Nephron progenitor cell (in vitro differentiated cells): ENCODE results near the gene LINS1.

Source experiments
- DNase-seq: peaks from one replicate; pipeline ENCODE4 v3.0.0; 2021
- H3K27ac Mint-ChIP-seq: 2 replicates; pipeline ENCODE4 v1.8.0; 2021; ENCODE audit warnings: mild to moderate bottlenecking, moderate library complexity, mixed read lengths
- H3K27me3 Mint-ChIP-seq: 2 replicates; pipeline ENCODE4 v1.8.0; 2021; ENCODE audit warnings: mild to moderate bottlenecking, low read depth, mixed read lengths; ENCODE audit not compliant: poor library complexity
- H3K36me3 Mint-ChIP-seq: 2 replicates; pipeline ENCODE4 v1.8.0; 2021; ENCODE audit warnings: low read depth, mixed read lengths
- H3K4me1 Mint-ChIP-seq: 2 replicates; pipeline ENCODE4 v1.8.0; 2021; ENCODE audit warnings: mixed read lengths
- H3K4me3 Mint-ChIP-seq: 2 replicates; pipeline ENCODE4 v1.8.0; 2021; ENCODE audit warnings: mild to moderate bottlenecking, moderate library complexity, mixed read lengths
- H3K9me3 Mint-ChIP-seq: 2 replicates; pipeline ENCODE4 v1.8.0; 2021; ENCODE audit warnings: mild to moderate bottlenecking, moderate library complexity, mixed read lengths
- TF ChIP-seq, protein P1 (sequence below): fragments of 200-600 bp; sonication (generic); IDR thresholded peaks from 2 replicates; pipeline ENCODE4 v1.5.0; 2021; ENCODE audit warnings: antibody characterized with exemption

The LINS1 gene, protein sequence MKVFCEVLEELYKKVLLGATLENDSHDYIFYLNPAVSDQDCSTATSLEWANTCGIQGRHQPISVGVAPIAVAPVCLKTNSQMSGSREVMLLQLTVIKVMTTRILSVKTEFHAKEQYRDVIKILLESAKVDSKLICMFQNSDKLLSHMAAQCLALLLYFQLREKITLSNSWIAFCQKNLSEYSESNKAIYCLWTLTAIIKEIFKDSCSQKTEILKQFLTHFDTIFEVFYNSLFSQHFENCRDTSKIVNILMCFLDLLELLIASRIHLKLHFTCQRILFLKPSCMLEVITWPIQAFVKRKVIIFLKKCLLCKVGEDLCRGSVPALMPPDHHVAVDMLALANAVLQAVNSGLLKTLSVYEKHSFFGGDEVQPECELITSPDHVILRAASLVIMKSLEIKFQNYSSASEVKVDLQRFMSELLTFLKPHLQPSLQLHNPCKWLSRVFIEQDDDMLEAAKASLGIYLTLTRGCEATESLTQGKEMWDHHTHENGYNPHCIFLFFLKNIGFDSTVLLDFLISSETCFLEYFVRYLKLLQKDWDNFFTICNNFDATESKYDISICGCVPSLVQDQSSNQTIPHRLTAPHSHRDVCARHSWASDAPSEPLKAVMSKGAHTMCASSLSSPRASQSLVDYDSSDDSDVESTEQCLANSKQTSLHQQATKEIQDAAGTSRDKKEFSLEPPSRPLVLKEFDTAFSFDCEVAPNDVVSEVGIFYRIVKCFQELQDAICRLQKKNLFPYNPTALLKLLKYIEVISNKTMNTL

DNA sequence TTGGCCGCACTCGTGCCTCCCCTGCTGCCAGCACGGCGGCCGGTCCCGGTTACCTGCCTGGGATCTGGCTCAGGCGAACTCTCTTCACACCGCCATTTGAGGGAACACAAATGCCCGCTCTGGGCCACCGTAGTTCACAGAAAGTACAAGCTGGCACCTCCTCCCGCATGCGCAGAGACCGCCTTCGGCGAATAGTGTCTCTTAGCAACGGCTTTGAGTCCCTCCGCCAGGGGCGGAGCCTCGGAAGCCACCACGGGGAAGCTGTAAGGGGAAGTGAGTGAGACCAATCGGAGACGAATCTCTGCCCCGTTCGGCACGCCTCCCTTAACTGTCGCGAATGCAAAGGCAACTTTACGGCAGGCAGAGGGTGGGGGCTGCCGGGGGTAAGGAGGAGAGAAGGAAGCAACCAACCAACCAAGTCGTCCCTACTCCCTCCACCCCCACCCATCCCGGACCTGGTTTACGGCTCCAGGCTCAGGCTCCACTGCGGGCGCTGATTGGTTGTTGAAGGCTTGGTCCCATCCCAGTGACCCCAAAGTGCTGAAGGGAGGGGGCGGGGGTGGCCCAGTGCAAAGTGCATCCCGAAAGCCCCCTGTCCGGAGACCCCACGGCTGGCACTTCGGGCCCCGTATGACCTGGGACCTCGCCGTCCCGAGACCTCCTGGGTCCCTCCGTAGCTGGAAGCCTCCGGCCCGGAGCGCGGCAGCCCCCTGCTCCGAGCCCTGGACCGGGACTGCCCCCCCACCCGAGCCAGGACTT lies at the start of gene LINS1, which contains the start of gene ASB7:
LINS1 (minus strand) TSS at position 121 of the 759 bp plus-strand sequence. CDS start 21,342 bp downstream, outside the sequence.
ASB7 (plus strand) TSS at position 526 of the 759 bp plus-strand sequence. CDS start 9,628 bp downstream, outside the sequence.
- no peaks in the 10 kb centered on the region for H3K27me3 Mint-ChIP-seq
- DNase-seq, result peak; percentile 99
- no peak within 1 kb of the TSS for H3K4me3 Mint-ChIP-seq
- H3K27ac Mint-ChIP-seq, result peak within 1 kb of the TSS; percentile 97
- TF ChIP-seq, protein P1, sequence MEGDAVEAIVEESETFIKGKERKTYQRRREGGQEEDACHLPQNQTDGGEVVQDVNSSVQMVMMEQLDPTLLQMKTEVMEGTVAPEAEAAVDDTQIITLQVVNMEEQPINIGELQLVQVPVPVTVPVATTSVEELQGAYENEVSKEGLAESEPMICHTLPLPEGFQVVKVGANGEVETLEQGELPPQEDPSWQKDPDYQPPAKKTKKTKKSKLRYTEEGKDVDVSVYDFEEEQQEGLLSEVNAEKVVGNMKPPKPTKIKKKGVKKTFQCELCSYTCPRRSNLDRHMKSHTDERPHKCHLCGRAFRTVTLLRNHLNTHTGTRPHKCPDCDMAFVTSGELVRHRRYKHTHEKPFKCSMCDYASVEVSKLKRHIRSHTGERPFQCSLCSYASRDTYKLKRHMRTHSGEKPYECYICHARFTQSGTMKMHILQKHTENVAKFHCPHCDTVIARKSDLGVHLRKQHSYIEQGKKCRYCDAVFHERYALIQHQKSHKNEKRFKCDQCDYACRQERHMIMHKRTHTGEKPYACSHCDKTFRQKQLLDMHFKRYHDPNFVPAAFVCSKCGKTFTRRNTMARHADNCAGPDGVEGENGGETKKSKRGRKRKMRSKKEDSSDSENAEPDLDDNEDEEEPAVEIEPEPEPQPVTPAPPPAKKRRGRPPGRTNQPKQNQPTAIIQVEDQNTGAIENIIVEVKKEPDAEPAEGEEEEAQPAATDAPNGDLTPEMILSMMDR, result no peak
- H3K36me3 Mint-ChIP-seq, result peaks cover 21% of the 10 kb centered on the region
- no peaks in the 10 kb centered on the region for H3K9me3 Mint-ChIP-seq
- H3K4me1 Mint-ChIP-seq, result peaks cover 28% of the 10 kb centered on the region

DNA sequence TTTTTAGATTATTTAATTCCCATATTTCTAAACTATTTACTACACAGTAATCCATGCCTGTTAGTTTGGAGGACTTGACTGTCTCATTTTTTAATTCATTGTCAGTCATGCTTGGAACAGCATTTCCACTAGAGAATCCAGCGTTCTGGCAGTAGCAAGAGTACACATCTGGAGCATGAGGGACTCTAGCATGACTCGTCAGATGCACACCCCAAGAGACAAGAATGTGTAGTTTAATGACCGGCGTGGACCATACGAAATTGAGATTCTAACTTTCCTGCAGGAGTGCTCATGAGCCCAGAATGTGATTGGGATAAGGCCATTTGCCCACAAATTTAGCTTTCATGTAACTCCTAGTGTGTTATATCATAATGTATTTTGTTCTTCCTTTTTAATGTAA lies 49.3 kb upstream of the LINS1 start:
- TF ChIP-seq, protein P1, result no peak
- H3K9me3 Mint-ChIP-seq, result no peaks in the 10 kb centered on the region
- H3K4me3 Mint-ChIP-seq, result no peak overlapping the region
- H3K27me3 Mint-ChIP-seq, result no peaks in the 10 kb centered on the region
- peaks cover 4% of the 10 kb centered on the region for H3K36me3 Mint-ChIP-seq
- no peak for DNase-seq
- no peak overlapping the region for H3K27ac Mint-ChIP-seq
- H3K4me1 Mint-ChIP-seq, result no peaks in the 10 kb centered on the region

DNA sequence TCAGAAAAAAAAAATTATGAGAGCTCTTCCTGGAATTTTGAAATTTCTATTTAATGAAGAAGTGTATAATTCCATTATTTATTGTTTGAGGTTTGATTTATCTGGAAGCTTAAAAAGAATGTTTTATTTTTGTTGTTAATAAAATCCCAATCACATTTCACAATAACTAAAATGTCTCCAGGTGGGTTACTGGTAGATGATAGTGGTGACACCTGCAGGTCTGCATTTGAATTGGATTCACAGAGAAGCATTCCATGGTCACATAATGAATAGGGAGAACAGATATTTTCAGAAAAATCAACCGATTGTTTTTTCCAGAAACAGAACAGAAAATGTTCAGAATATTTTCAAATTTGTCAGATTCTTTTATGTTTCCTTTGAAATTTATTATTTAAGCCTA lies 48.7 kb upstream of the LINS1 start:
- TF ChIP-seq, protein P1, result no peak
- Mint-ChIP-seq H3K9me3 (no peaks in the 10 kb centered on the region), H3K27me3 (no peaks in the 10 kb centered on the region), H3K4me3 (no peak overlapping the region), H3K27ac (no peak overlapping the region), H3K4me1 (no peaks in the 10 kb centered on the region), H3K36me3 (peaks cover 4% of the 10 kb centered on the region)
- no peak for DNase-seq

DNA sequence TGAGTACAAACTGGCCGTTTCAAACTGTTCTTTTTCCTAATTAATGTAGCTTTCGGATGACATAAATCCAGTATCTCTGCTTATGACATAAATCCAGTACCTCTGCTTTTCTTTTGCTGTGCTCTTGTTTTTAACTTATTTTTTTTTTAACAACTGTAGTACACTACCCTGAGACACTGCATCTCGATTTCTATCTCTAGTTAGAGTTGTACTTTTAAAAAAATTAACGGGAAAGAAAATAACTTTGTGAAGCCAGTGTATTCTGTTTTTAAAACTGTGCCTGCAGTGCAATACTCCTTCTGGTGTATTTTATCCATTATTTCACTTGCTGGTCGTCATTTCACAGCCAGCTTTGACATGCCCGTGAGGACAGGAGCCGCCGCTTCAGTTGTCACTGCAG lies 47.0 kb upstream of the LINS1 start:
- H3K9me3 Mint-ChIP-seq, result no peaks in the 10 kb centered on the region
- H3K4me1 Mint-ChIP-seq, result no peaks in the 10 kb centered on the region
- no peak overlapping the region for H3K27ac Mint-ChIP-seq
- TF ChIP-seq, protein P1, result no peak
- H3K36me3 Mint-ChIP-seq, result peaks cover 4% of the 10 kb centered on the region
- no peak overlapping the region for H3K4me3 Mint-ChIP-seq
- DNase-seq, result no peak
- no peaks in the 10 kb centered on the region for H3K27me3 Mint-ChIP-seq

DNA sequence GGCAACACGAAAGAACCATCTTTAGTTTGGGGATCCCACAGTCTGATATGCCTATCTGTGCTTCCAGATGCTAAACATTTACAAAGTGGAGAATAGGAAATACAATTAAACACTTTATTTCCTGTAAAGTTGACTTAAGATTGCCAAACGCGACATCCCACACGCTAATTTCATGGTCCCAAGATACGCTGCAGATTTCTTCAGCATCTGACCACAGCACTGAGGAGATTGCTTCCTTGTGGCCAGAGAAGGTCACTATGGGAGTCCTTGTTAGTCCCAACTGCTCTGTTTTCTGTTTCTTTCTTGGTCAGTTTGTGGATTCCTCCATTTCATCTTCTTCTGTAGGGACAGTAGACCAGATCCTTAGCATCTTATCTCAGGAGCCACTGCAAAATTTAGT lies 43.7 kb upstream of the LINS1 start:
- Mint-ChIP-seq H3K4me1 (no peaks in the 10 kb centered on the region), H3K27ac (no peak overlapping the region), H3K4me3 (no peak overlapping the region), H3K9me3 (no peaks in the 10 kb centered on the region), H3K27me3 (no peaks in the 10 kb centered on the region), H3K36me3 (no peaks in the 10 kb centered on the region)
- DNase-seq, result no peak
- TF ChIP-seq, protein P1, result no peak
